IPS-NIHi7 (cell line): ENCODE measurements around the gene CYTH3.
"Not testable (repeated sequence)": the region's sequence is repeated elsewhere in the genome, so short reads cannot be mapped to it uniquely, and the experiment has no call there.

Experiments
- DNase-seq: peaks from one replicate; pipeline ENCODE4 v3.0.0; 2012; ENCODE audit warnings: mixed read lengths; ENCODE audit errors: extremely low spot score

Gene CYTH3

GRCh38 chr7:6232534-6232933, 39.9 kb downstream of the CYTH3 start:
- DNase-seq = no peak

DNA sequence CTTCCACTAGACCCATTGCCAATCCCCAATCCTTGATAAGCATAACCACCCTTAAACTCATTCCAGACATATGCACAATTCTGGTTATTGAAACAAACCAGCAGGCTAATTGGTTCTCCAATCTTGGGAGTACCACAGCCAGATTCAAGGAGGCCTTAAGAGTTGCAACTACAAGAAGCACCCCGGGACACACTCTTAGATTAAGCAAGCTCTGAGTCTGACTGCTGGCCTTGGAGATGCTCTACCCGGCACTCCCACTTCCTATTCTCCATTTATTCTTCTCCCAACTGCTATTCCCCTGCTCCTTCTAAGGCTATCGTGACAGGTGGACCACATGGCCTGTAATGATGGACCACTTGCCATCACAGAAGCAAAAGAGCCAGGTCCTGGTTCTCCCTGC, 40.3 kb downstream of the CYTH3 start:
- no peak for DNase-seq

DNA sequence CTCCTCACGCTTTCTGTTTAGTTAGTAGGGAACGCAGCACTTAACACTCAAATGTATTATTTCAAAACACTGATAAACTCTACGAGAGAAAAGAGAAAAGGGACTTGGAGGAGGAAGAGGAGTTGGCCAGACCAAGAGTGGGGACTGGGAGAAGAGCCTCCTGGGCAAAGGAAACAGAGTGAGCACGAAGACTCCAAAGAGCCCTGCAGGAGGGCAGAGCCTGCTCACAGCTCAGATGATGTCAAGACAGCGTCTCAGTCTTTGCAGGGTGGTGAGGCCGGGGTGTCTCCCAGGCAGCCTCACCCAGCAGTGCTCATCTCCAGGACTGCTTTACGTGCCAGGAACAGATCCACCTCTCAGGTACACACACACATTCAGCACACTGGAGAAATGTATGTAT, 41.2 kb downstream of the CYTH3 start:
- peak; percentile 22 for DNase-seq

- DNase-seq = not testable (repeated sequence)
These were observed 43.1 kb downstream of the CYTH3 start for GRCh38 chr7:6229284-6229683.

DNA sequence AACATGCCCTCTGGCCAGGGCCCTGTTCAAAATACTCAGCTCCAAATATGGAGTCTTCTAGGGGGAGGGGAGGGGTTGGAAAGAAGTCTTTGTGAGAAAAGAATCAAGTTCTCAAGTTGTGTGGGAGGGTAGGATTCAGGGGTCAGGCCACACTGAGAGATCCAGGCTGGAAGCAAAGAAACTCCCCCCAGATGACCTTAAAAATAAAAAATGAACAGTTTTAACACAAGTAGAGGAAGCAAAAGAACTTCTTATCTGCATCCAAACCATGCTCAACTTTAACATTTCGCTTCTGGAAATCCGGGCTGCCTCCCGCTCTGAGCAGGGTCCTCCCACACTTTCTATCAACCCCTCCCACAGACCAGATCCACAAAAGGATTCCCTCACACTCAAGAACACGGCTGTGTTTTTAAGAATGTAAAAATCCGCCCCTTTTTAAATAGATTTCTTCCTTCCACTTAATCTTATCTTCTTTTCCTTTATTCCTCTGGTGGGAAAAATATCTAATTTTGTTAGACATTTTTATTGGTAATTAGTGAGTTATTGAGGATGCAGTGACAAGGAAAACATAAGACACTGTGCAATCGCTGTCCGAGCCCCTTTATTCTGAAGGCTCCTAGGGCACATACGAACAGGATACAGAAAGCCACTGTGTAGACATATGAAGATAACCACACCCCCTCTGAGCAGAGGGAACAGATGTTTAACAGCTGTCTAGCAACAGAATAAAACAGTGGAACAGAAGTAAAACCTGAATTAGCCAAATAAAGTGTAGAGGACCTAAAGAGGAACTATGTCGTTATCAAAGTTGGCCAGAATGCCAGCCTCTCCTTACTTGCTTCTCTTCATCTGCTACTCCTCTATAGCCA, 43.8 kb downstream of the CYTH3 start:
- DNase-seq = peak; percentile 41

DNA sequence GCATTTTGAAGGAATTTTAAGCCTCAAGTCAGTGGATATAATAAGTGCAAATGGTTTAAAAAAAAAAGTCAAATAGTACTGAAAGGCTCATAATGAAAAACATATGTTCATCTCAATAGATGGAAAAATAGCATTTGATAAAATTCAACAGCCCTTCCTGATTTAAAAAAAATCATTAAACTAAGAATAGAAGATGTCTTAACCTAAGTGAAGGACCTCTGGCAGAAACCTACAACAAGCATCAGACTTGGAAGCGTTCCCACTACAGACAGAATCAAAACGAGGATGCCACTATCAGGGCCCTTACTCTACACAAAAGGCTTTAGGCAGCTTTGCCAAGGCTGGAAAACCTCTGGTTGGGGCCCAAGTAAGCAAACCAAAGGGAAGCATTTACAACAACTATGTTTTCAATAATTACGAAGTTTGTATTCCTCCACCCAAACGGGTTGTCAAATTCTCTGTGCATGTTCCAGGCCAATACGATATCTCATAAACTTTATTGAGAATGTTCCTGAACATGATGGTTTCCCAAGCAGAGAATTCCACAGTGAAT, 45.1 kb downstream of the CYTH3 start:
- DNase-seq = no peak

- DNase-seq = no peak
These were observed 46.1 kb downstream of the CYTH3 start for GRCh38 chr7:6226194-6226799.

DNA sequence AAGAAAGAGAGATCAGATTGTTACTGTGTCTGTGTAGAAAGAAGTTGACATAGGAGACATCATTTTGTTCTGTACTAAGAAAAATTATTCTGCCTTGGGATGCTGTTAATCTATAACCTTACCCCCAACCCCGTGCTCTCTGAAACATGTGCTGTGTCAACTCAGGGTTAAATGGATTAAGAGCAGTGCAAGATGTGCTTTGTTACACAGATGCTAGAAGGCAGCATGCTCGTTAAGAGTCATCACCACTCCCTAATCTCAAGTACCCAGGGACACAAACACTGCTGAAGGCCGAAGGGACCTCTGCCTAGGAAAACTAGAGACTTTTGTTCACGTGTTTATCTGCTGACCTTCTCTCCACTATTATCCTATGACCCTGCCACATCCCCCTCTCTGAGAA, 49.0 kb downstream of the CYTH3 start:
- DNase-seq = not testable (repeated sequence)

GRCh38 chr7:6223010-6223409, 49.4 kb downstream of the CYTH3 start:
- DNase-seq = not testable (repeated sequence)

DNA sequence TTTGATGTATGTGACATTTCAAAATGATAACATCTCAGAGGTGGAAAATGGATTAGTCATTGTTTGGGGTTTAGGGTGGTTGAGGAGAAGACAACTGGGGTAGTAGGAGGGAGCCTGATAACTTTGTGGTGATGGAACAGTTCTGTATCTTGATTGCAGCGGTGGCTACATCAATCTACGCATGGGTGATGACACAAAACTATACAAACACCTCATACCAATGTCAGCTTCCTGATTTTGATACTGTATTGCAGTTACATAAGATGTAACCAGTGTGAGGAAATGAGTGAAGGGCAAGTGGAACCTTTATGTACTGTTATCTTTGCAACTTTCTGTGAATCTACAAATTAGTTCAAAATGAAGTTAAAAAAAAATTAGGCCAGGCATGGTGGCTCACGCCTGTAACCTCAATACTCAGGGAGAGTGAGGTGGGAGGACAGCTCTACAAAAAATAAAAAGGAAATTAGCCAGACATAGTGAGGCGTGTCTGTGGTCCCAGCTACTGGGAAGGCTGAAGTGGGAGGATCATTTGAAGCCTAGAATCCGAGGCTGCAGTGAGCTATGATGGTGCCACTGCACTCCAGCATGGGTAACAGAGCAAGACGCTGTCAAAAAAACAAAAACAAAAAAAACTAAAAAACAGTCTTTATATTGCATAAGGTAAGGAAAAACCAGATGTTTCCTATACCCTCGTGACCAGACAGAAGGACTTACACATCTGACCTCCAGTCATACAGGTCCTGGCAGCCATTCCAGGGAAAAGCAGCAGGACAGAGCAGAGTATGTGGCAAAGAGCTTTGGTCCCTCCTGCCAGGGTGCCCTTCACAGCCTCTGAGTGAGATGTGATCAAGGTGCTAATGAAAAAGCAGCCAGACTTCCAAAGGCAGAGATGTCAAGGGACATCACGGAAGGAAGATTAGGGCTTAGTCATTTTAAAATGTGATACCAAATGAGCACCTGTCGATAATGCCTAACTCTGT, 50.8 kb downstream of the CYTH3 start:
- no peak for DNase-seq

DNA sequence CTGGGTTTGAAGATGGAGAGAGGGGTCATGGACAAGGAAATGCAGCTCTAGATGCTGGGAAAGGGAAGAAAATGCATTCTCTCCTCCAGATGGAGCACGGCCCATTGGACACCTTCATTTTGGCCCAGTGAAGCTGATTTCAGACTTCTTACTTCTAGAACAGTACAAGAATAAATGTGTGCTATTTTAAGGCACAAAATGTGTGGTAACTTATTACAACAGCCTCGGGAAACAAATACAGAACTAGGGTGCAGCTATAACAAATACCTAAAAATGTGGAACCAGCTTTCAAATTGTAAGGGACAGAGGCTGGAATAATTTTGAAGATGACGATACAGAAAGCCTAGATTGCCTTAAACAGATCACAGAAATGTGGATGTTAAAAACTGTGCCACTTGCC, 54.1 kb downstream of the CYTH3 start:
- DNase-seq = no peak

DNA sequence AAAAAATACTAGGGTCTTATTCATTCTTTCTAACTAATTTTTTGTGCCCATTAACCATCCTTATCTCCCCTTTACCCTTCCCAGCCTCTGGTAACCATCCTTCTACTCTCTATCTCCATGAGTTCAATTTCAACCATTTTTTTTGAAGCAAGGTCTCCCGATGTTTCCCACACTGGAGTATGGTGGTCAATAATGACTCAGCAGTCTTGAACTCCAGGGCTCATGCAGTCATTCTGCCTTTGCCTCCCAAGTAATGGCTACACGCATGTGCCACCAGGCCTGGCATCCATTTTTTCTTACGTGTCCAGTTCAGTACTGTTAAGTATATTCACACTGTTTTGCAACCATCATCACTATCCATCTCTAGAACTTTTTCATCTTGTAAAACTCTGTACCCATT, 60.4 kb downstream of the CYTH3 start:
- DNase-seq = no peak

- DNase-seq = no peak
These were observed 61.6 kb downstream of the CYTH3 start for GRCh38 chr7:6210621-6211372.

DNA sequence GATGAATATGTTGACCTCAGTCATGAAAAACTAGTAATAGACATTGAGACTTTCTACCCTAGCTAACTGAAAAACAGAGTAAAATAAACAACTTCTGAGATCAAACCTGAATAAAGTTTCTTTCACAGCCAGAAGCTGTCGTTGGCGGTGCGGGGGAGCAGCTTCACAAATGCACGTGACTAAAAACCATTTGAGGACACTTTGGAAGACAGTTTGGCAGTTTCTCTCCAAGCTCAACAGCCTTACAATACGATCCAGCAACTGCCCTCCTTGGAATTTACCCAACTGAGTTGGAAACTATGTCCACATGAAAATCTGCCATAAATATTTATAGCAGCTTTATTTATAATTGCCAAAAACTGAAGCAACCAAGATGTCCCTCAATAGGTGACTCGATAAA, 63.1 kb downstream of the CYTH3 start:
- no peak for DNase-seq

- DNase-seq = no peak
These were observed 63.7 kb downstream of the CYTH3 start for GRCh38 chr7:6208573-6209328.

GRCh38 chr7:6205971-6206660, 66.3 kb downstream of the CYTH3 start:
- DNase-seq = no peak

DNA sequence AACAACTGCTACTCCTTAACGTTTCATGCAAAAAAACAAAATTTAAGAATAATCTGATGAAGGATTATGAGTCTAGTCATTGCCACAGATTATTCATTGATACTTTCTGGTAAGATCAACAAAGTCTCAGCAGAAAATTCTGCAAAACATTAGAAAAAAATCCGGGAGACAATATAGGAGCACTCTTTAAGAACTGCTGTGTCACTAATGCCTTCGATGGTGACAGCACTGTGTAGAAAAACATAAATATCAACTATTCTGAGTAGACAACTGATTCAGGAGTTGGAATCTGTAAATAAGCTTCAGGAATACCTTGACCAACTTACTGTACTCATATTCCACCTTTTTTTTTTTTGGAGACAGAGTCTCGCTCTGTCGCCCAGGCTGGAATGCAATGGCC, 69.0 kb downstream of the CYTH3 start:
- no peak for DNase-seq

DNA sequence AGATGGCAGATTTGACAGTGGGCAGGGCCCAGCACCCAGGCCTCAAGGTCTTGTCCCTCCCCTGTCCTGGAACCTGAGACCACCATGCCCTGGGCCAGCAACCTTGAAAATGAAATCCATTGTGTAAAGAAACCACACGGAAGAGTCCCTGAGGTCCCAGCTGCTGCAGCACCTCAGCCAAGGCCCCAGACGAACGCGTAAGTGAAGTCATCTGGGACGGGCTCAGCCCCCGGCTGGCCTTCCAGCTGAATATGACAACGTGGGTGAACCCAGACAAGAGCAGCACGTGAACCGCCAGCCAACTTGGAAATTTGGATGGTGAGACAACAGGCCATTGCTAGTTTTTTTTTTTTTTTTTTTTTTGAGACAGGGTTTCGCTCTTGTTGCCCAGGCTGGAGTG, 70.3 kb downstream of the CYTH3 start:
- DNase-seq = no peak

- no peak for DNase-seq
These were observed 71.5 kb downstream of the CYTH3 start for GRCh38 chr7:6200971-6201370.
